Cerebellar cortex (tissue), 1 donor: Measurements from ENCODE around the gene NFKBIZ.
"Not testable (repeated sequence)": the region's sequence is repeated elsewhere in the genome, so short reads cannot be mapped to it uniquely, and the experiment has no call there.

ENCODE experiments used
- DNase-seq: peaks from one replicate; pipeline ENCODE4 v3.0.0-alpha.2; 2015; ENCODE audit warnings: low spot score

The NFKBIZ gene

GRCh38 chr3:101851072-101851770, 1.9 kb downstream of the NFKBIZ start:
- no peak for DNase-seq

- no peak for DNase-seq
These were observed 2.8 kb downstream of the NFKBIZ start for GRCh38 chr3:101851850-101852714.

- DNase-seq = no peak
These were observed 3.9 kb downstream of the NFKBIZ start for GRCh38 chr3:101852983-101853840.

- DNase-seq = no peak
These were observed 4.7 kb downstream of the NFKBIZ start for GRCh38 chr3:101853982-101854381.

- no peak for DNase-seq
These were observed 5.4 kb downstream of the NFKBIZ start for GRCh38 chr3:101854608-101855304.

- no peak for DNase-seq
These were observed 8.0 kb downstream of the NFKBIZ start for GRCh38 chr3:101857301-101857741.

GRCh38 chr3:101858464-101859030, 9.2 kb downstream of the NFKBIZ start:
- no peak for DNase-seq

- DNase-seq = no peak
These were observed 10.7 kb downstream of the NFKBIZ start for GRCh38 chr3:101859882-101860448.

- no peak for DNase-seq
These were observed 12.0 kb downstream of the NFKBIZ start for GRCh38 chr3:101861212-101861788.

GRCh38 chr3:101861789-101862415, 12.6 kb downstream of the NFKBIZ start:
- DNase-seq = no peak

GRCh38 chr3:101862416-101863165, 13.3 kb downstream of the NFKBIZ start:
- DNase-seq = no peak

GRCh38 chr3:101864926-101865325, 15.6 kb downstream of the NFKBIZ start:
- not testable (repeated sequence) for DNase-seq

GRCh38 chr3:101865751-101866509, 16.6 kb downstream of the NFKBIZ start:
- no peak for DNase-seq

- no peak for DNase-seq
These were observed 18.2 kb downstream of the NFKBIZ start for GRCh38 chr3:101867511-101867910.

GRCh38 chr3:101867996-101868395, 18.7 kb downstream of the NFKBIZ start:
- no peak for DNase-seq

GRCh38 chr3:101868534-101869464, 19.5 kb downstream of the NFKBIZ start:
- DNase-seq = no peak

GRCh38 chr3:101870138-101870537, 20.8 kb downstream of the NFKBIZ start:
- DNase-seq = no peak
